PC-3 (cell line): Measurements from ENCODE around the gene ASMTL. TPM values are rescaled to one million over a fixed set of nuclear protein-coding genes. Genes with fewer than 3 reads are reported as not detected.

ENCODE experiments used
- ATAC-seq: fragments of 200-7000 bp; cut with Tn5 transposase; 2 replicates; pipeline ENCODE4 v1.9.1; 2020; ENCODE audit warnings: mild to moderate bottlenecking, moderate library complexity
- BruUV-seq: library from RNA; stranded (reverse); fragments of 400-500 nt; replicated peaks from 2 replicates; lab custom pipeline; 2021; lab: Mats Ljungman, UMichigan
- CTCF ChIA-PET: fragments of 300-600 bp; sonication (Branson Sonifier 250); formaldehyde crosslinking; loops from one replicate; lab custom pipeline; 2022; ENCODE audit warnings: antibody characterized with exemption; lab: Charles Lee
- POLR2A ChIA-PET: fragments of 300-600 bp; sonication (Branson Sonifier 250); formaldehyde crosslinking; loops from one replicate; lab custom pipeline; 2022; ENCODE audit warnings: antibody characterized with exemption; ENCODE audit not compliant: unreplicated experiment; lab: Charles Lee
- DNase-seq: peaks from one replicate; pipeline ENCODE4 v3.0.0-alpha.2; 2015
- H2AFZ ChIP-seq: fragments of 300-600 bp; sonication (generic); 2 replicates; pipeline ENCODE4 v1.6.0; 2016; ENCODE audit warnings: antibody characterized with exemption, low read length
- H3F3A ChIP-seq: fragments of 300-600 bp; sonication (generic); one replicate; pipeline ENCODE4 v1.6.0; 2017; ENCODE audit warnings: antibody characterized with exemption, low read length, control low read depth, mild to moderate bottlenecking; ENCODE audit not compliant: unreplicated experiment
- H3K27ac ChIP-seq: fragments of 300-600 bp; sonication (generic); 2 replicates; pipeline ENCODE4 v1.5.1; 2016; ENCODE audit warnings: mild to moderate bottlenecking, low read length
- H3K27me3 ChIP-seq: fragments of 300-600 bp; sonication (generic); 2 replicates; pipeline ENCODE4 v1.6.1; 2016; ENCODE audit warnings: low read length, mixed read lengths
- H3K36me3 ChIP-seq: fragments of 300-600 bp; sonication (generic); 2 replicates; pipeline ENCODE4 v1.6.1; 2016; ENCODE audit warnings: low read depth, mixed run types, low read length, mixed read lengths
- H3K4me1 ChIP-seq: fragments of 300-600 bp; sonication (generic); 2 replicates; pipeline ENCODE4 v1.5.1; 2016; ENCODE audit warnings: low read length; ENCODE audit not compliant: insufficient read depth
- H3K4me2 ChIP-seq: fragments of 300-600 bp; sonication (generic); 2 replicates; pipeline ENCODE4 v1.6.0; 2016; ENCODE audit warnings: low read length
- H3K4me3 ChIP-seq: fragments of 300-600 bp; sonication (generic); 2 replicates; pipeline ENCODE4 v1.5.1; 2016; ENCODE audit warnings: mild to moderate bottlenecking, low read length, mixed read lengths
- H3K79me2 ChIP-seq: fragments of 300-600 bp; sonication (generic); 2 replicates; pipeline ENCODE4 v1.6.1; 2017; ENCODE audit warnings: low read length, mixed read lengths
- H3K9ac ChIP-seq: fragments of 300-600 bp; sonication (generic); 2 replicates; pipeline ENCODE4 v1.6.0; 2016; ENCODE audit warnings: mild to moderate bottlenecking, low read length
- H3K9me2 ChIP-seq: fragments of 300-600 bp; sonication (generic); replicated peaks from 2 replicates; pipeline ENCODE4 v1.6.1; 2016; ENCODE audit warnings: mixed run types, low read length, mixed read lengths
- H3K9me3 ChIP-seq: fragments of 300-600 bp; sonication (generic); 2 replicates; pipeline ENCODE4 v1.6.1; 2016; ENCODE audit warnings: low read length, mixed read lengths
- H4K20me1 ChIP-seq: fragments of 300-600 bp; sonication (generic); 2 replicates; pipeline ENCODE4 v1.6.1; 2016; ENCODE audit warnings: low read length, mixed read lengths
- EZH2 ChIP-seq: fragments of 300-600 bp; sonication (generic); IDR thresholded peaks from one replicate; pipeline ENCODE4 v1.6.1; 2017; ENCODE audit warnings: antibody characterized with exemption, mild to moderate bottlenecking, low read length; ENCODE audit not compliant: unreplicated experiment
- EZH2phosphoT487 ChIP-seq: fragments of 300-600 bp; sonication (generic); IDR thresholded peaks from 2 replicates; pipeline ENCODE4 v1.6.1; 2018; ENCODE audit warnings: mild to moderate bottlenecking, antibody characterized with exemption, low read length, borderline replicate concordance
- intact Hi-C: fragments of 100-400 bp; cut with micrococcal nuclease; formaldehyde crosslinking; loops from 2 replicates; pipeline ENCODE4 v1.9.0; 2023
- total RNA-seq: library from RNA; depleted of rRNA; stranded (reverse); fragments of >200 nt; gene quantifications from 2 replicates; pipeline ENCODE4 v1.2.3, GENCODE V29; 2014; rRNA removed
- TF ChIP-seq, protein P1 (sequence below): fragments of 300-600 bp; sonication (generic); conservative IDR thresholded peaks from 2 replicates; pipeline ENCODE4 v1.5.1; 2017; ENCODE audit warnings: antibody characterized with exemption, low read depth, mild to moderate bottlenecking, low read length

The ASMTL gene
- total RNA-seq, 1 experiment from 2014 or later = 6.7 TPM

DNA sequence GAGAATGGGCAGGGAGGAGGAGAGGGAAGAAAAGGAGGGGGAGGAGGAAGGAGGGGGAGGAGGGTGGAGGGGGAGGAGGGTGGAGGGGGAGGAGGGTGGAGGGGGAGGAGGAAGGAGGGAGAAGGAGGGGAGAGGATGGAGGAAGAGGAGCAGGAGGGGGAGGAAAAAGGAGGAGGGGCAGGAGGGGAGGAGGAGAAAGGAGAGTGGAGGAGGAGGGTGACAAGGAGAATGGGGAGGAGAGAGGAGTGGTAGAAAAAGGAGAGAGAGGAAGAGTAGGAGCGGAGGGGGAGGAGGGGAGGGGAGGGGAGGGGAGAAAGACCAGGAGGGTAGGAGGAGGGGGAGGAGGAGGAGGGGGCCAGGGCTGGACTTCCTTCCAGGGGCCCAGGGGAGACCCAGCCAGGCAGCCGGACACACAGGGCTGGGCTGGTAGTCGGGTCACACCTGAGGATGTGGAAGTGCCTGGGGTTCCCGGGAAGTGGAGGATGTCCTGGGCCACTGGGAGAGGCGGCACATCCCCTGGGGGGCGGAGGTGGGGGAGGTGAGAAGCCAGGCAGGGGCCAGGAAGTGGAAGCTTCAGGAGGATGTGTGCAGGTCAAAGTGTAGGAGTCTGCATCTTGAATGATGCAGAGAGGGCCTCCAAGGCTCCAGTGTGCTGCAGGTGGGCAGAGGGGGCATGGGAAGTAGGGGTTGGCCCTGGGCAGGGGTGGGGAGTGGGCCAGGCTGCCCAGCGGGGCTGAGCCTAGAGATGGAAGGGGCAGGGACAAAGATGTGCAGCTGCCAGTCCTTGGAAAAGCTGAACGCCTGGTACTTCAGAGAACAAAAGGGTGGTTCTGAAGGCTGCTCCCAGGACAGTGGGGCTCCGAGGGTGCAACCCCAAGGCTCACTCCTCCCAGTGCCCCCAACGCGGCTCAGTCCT, 97.3 kb downstream of the ASMTL start:
- no peaks in the 10 kb centered on the region for H3F3A ChIP-seq
- no peak overlapping the region for H2AFZ ChIP-seq
- no peak for DNase-seq
- intact Hi-C loops = no loop called here
- H3K4me2 ChIP-seq = no peak overlapping the region
- H3K27ac ChIP-seq = no peak overlapping the region
- no peaks in the 10 kb centered on the region for H3K27me3 ChIP-seq
- H3K36me3 ChIP-seq = no peaks in the 10 kb centered on the region
- no peaks in the 10 kb centered on the region for H3K9me3 ChIP-seq
- H3K4me1 ChIP-seq = no peaks in the 10 kb centered on the region
- CTCF ChIA-PET = no interaction called here
- H3K9me2 ChIP-seq = no peaks in the 10 kb centered on the region
- H3K4me3 ChIP-seq = no peak overlapping the region
- BruUV-seq = no TSS peak
- TF ChIP-seq EZH2 = no peak
- TF ChIP-seq, protein P1, sequence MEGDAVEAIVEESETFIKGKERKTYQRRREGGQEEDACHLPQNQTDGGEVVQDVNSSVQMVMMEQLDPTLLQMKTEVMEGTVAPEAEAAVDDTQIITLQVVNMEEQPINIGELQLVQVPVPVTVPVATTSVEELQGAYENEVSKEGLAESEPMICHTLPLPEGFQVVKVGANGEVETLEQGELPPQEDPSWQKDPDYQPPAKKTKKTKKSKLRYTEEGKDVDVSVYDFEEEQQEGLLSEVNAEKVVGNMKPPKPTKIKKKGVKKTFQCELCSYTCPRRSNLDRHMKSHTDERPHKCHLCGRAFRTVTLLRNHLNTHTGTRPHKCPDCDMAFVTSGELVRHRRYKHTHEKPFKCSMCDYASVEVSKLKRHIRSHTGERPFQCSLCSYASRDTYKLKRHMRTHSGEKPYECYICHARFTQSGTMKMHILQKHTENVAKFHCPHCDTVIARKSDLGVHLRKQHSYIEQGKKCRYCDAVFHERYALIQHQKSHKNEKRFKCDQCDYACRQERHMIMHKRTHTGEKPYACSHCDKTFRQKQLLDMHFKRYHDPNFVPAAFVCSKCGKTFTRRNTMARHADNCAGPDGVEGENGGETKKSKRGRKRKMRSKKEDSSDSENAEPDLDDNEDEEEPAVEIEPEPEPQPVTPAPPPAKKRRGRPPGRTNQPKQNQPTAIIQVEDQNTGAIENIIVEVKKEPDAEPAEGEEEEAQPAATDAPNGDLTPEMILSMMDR = no peak
- no peak for TF ChIP-seq EZH2phosphoT487
- H3K9ac ChIP-seq = no peak overlapping the region
- ATAC-seq = no peak
- H4K20me1 ChIP-seq = no peaks in the 10 kb centered on the region
- no peaks in the 10 kb centered on the region for H3K79me2 ChIP-seq
- POLR2A ChIA-PET = no interaction called here

DNA sequence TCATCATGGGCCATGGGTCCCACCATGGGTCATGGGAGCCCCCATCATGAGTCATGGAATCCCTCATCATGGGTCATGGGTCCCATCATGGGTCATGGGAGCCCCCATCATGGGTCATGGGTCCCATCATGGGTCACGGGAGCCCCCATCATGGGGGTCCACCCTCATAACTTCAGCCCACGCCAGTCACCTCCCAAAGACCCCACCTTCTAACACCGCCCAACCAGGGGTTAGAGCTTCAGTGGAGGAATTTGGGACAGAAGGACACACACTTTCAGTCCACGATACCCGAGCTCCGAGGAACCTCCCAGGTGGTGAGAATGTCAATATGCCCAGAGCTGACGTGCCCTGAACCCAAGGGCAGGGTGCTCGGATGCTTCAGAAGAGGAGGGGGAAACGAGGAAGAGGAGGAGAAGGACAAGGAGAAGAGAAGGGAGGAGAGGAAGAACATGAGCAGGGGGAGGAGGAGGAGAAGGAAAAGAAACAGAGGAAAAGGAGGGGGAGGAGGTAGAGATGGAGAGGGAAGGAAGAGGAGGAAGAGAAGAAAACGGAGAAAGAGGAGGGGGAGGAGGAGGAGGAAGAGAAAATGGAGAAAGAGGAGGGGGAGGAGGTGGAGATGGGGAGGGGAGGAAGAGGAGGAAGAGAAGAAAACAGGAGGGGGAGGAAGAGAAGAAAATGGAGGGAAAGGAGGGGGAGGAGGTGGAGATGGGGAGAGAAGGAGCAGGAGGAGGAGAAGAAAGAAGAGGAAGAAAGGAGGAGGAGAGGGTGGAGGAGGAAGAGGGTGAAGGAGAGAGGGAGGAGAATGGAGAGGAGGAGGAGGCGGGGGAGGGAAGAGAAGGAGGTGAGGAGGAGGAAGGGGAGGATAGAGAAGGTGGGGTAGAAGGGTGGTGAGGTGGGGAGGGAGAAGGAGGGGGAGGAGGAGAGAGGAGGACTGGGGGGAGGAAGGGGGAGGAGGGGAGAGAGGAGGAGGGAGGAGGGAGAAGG, 98.4 kb downstream of the ASMTL start:
- no peaks in the 10 kb centered on the region for H3K79me2 ChIP-seq
- H3F3A ChIP-seq = no peaks in the 10 kb centered on the region
- H3K36me3 ChIP-seq = no peaks in the 10 kb centered on the region
- H3K9me3 ChIP-seq = no peaks in the 10 kb centered on the region
- DNase-seq = no peak
- intact Hi-C loops = no loop called here
- no peak overlapping the region for H3K4me2 ChIP-seq
- H3K27ac ChIP-seq = no peak overlapping the region
- TF ChIP-seq, protein P1 = no peak
- no peaks in the 10 kb centered on the region for H3K4me1 ChIP-seq
- no peak overlapping the region for H3K4me3 ChIP-seq
- no TSS peak for BruUV-seq
- CTCF ChIA-PET = no interaction called here
- POLR2A ChIA-PET = no interaction called here
- ATAC-seq = no peak
- no peaks in the 10 kb centered on the region for H4K20me1 ChIP-seq
- H3K9ac ChIP-seq = no peak overlapping the region
- H3K27me3 ChIP-seq = no peaks in the 10 kb centered on the region
- no peaks in the 10 kb centered on the region for H3K9me2 ChIP-seq
- H2AFZ ChIP-seq = no peak overlapping the region

Other genes with a start within 250 kb of the ASMTL start
- not detected in 2 replicates for gene CRLF2, start 240.3 kb downstream of the ASMTL start, total RNA-seq
- gene CSF2RA, start 184.1 kb downstream of the ASMTL start, total RNA-seq = 0.63 and 3.8 TPM in 2 replicates
- gene IL3RA, start 116.1 kb downstream of the ASMTL start, total RNA-seq = not detected in 2 replicates
- gene SLC25A6, start 60.8 kb downstream of the ASMTL start, total RNA-seq = 169 and 178 TPM in 2 replicates
- not detected in 2 replicates for gene P2RY8, start 84.3 kb upstream of the ASMTL start, total RNA-seq
- 36.8 and 41.5 TPM in 2 replicates for gene AKAP17A, start 138.7 kb upstream of the ASMTL start, total RNA-seq
- gene ASMT, start 162.2 kb upstream of the ASMTL start, total RNA-seq = not detected in 2 replicates